ENCODE measurements around the gene KBTBD12.

GRCh38 chr3:127967316-127967715 lies 52.3 kb downstream of the KBTBD12 start:
- no peak for TF ChIP-seq POLR2AphosphoS5 (IDR thresholded peaks at IDR 0.05; ENCODE audit: low read depth, low read length)
- no peak for TF ChIP-seq SIN3A (IDR thresholded peaks at IDR 0.05; ENCODE audit: borderline replicate concordance, insufficient read depth, low read length)
- no peak for TF ChIP-seq FOXP2 (optimal IDR thresholded peaks at IDR 0.05; ENCODE audit: borderline replicate concordance, extremely low read depth, extremely low read length, insufficient read depth)

Measured in PFSK-1 (cell line).